ENCODE results near the gene LSAMP. TPM values are rescaled to one million over a fixed set of nuclear protein-coding genes. Genes with fewer than 3 reads are reported as not detected.

The LSAMP gene
- total and polyA plus RNA-seq, 2 of the 8 experiments (the other 6 are each of a cell fraction or from before 2014, with no cell fraction given): 1.8 to 5.7 TPM

DNA sequence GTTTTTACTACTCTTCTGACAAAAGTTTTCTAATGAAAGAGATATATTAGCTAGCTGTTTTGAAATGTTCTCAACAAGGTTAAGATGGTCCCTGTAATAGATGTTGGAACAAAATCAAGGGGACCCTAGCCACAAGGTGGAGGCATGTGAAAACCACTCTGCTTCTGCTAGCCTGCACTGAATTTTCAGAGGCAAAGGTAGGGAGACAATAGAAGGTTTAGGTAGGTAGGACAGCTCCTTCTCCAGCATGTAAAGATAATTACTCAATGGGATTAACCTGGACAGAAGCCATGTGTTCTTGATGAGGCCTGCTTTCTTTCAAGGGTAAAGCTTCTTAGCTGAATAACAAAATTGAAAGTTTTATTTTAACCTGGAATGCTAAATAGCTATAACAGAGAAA, 333.5 kb downstream of the LSAMP start:
- POLR2A ChIA-PET (ENCODE audit: partially characterized antibody): no interaction called here
- no peak for FAIRE-seq

More for the DNA sequence above, 333.5 kb downstream of the LSAMP start:
- Histone ChIP-seq H3K36me3 (ENCODE audit: control insufficient read depth in 2 of 4, insufficient read depth in 4 of 4, low read length in 3 of 4) (no peaks in the 10 kb centered on the region), H3K4ac (replicated peaks; ENCODE audit: insufficient read length, low read depth, low read length) (no peak overlapping the region), H3K14ac (ENCODE audit: insufficient read length) (no peak overlapping the region), H2BK120ac (replicated peaks; ENCODE audit: low read depth, low read length) (no peak overlapping the region), H3K23ac (ENCODE audit: insufficient read length) (no peak overlapping the region), H2BK15ac (ENCODE audit: low read length) (no peak overlapping the region), H2AK5ac (ENCODE audit: low read depth, low read length) (no peak overlapping the region), H3K27ac (ENCODE audit: low read depth, low read length) (no peak overlapping the region), H3K79me1 (ENCODE audit: low read depth, low read length) (no peaks in the 10 kb centered on the region), H4K91ac (replicated peaks; ENCODE audit: insufficient read length, low read length) (no peak overlapping the region), H3K79me2 (ENCODE audit: control insufficient read depth in 1 of 2, insufficient read depth in 2 of 2, low read length in 2 of 2) (no peaks in the 10 kb centered on the region; a peak in 1 of 4 replicates), H3K18ac (ENCODE audit: extremely low read depth, low read length) (no peak overlapping the region), H2BK5ac (ENCODE audit: low read depth, low read length) (no peak overlapping the region), H3K4me3 (ENCODE audit: extremely low read depth in 1 of 4, insufficient read depth in 2 of 4, low read depth in 3 of 4, low read length in 4 of 4) (no peak overlapping the region), H3K4me2 (ENCODE audit: insufficient read depth in 1 of 2, low read depth in 2 of 2, low read length in 2 of 2) (no peak overlapping the region), H3K9me3 (ENCODE audit: insufficient read depth in 2 of 2, low read depth in 1 of 2, low read length in 1 of 2) (no peaks in the 10 kb centered on the region), H2AFZ (ENCODE audit: low read length) (no peak overlapping the region), H3K23me2 (ENCODE audit: low read depth, low read length) (no peaks in the 10 kb centered on the region), H4K20me1 (replicated peaks in 1 of 2; ENCODE audit: control insufficient read depth in 1 of 2, insufficient read depth in 2 of 2, low read length in 2 of 2) (no peaks in the 10 kb centered on the region), H2BK20ac (ENCODE audit: low read length) (no peak overlapping the region), H3K56ac (replicated peaks; ENCODE audit: insufficient read length, low read depth, low read length) (no peak overlapping the region), H2BK12ac (ENCODE audit: low read depth, low read length) (no peak overlapping the region), H4K8ac (ENCODE audit: extremely low read depth, insufficient read depth, low read length) (no peak overlapping the region), H3K9ac (replicated peaks in 1 of 4; ENCODE audit: extremely low read depth in 1 of 4, low read depth in 3 of 4, low read length in 3 of 4) (no peak overlapping the region), H3K4me1 (replicated peaks in 1 of 4; ENCODE audit: control insufficient read depth in 3 of 4, insufficient read depth in 4 of 4, low read length in 3 of 4) (no peaks in the 10 kb centered on the region), H4K5ac (ENCODE audit: insufficient read length, low read depth, low read length) (no peak overlapping the region), H3K27me3 (replicated peaks in 1 of 4; ENCODE audit: control insufficient read depth in 3 of 4, extremely low read depth in 1 of 4, insufficient read depth in 3 of 4, low read length in 3 of 4) (no peaks in the 10 kb centered on the region)
- DNase-seq (ENCODE audit: low read depth in 1 of 2, low spot score in 2 of 2): no peak
- CTCF ChIA-PET (ENCODE audit: partially characterized antibody): no interaction called here
- TF ChIP-seq ZNF274 (IDR thresholded peaks at IDR 0.05; ENCODE audit: borderline replicate concordance, extremely low read depth, low read length) (no peak), CBX5 (IDR thresholded peaks at IDR 0.05; ENCODE audit: low read depth, low read length) (no peak), POLR2A (IDR thresholded peaks at IDR 0.05; ENCODE audit: control extremely low read depth in 1 of 2, low read depth in 2 of 2, low read length in 2 of 2) (no peak), POLR2AphosphoS5 (IDR thresholded peaks at IDR 0.05; ENCODE audit: low read depth, low read length) (no peak)

All from H1 (cell line).